OCI-LY3 (cell line): ENCODE data around the gene GPR162.

Experiments
- H2AFZ ChIP-seq: fragments of 200-600, 300-600 bp; shearing (Covaris generic); 2 replicates; pipeline ENCODE4 v1.6.0; 2014; ENCODE audit warnings: antibody characterized with exemption, low read depth, low read length
- H3K27ac ChIP-seq: fragments of 200-600, 300-600 bp; sonication (generic); 2 replicates; pipeline ENCODE4 v1.5.1; 2014; ENCODE audit warnings: mild to moderate bottlenecking, low read length, moderate library complexity, mixed read lengths
- H3K27me3 ChIP-seq: fragments of 200-600, 300-600 bp; sonication (generic); 2 replicates; pipeline ENCODE4 v1.6.1; 2014; ENCODE audit warnings: low read depth, low read length, mixed read lengths
- H3K36me3 ChIP-seq: fragments of 200-600, 300-600 bp; sonication (generic); replicated peaks from 2 replicates; pipeline ENCODE3; 2014; ENCODE audit warnings: low read depth, low read length, mixed read lengths
- H3K4me1 ChIP-seq: fragments of 300-600, 200-600 bp; sonication (generic); 2 replicates; pipeline ENCODE4 v1.6.1; 2014; ENCODE audit warnings: low read length, mixed read lengths
- H3K4me2 ChIP-seq: fragments of 200-600, 300-600 bp; sonication (generic); 2 replicates; pipeline ENCODE4 v1.6.1; 2014; ENCODE audit warnings: low read length, mixed read lengths
- H3K4me3 ChIP-seq: fragments of 300-600, 200-600 bp; sonication (generic); 2 replicates; pipeline ENCODE4 v1.5.1; 2014; ENCODE audit warnings: antibody characterized with exemption, mild to moderate bottlenecking, low read length, moderate library complexity
- H3K79me2 ChIP-seq: fragments of 300-600, 200-600 bp; shearing (Covaris generic); 2 replicates; pipeline ENCODE4 v1.6.1; 2014; ENCODE audit warnings: mild to moderate bottlenecking, low read length, mixed read lengths
- H3K9ac ChIP-seq: fragments of 300-600, 200-600 bp; shearing (Covaris generic); 2 replicates; pipeline ENCODE4 v1.6.0; 2014; ENCODE audit warnings: mild to moderate bottlenecking, low read length, moderate library complexity
- H3K9me3 ChIP-seq: fragments of 200-600, 300-600 bp; shearing (Covaris generic); 2 replicates; pipeline ENCODE4 v1.6.1; 2014; ENCODE audit warnings: low read length, mixed read lengths; ENCODE audit not compliant: insufficient read depth
- H4K20me1 ChIP-seq: fragments of 200-600, 300-600 bp; sonication (generic); 2 replicates; pipeline ENCODE4 v1.6.1; 2016; ENCODE audit warnings: low read length, mixed read lengths; ENCODE audit not compliant: insufficient read depth
- EZH2phosphoT487 ChIP-seq: fragments of 200-600 bp; shearing (Covaris generic); IDR thresholded peaks from 2 replicates; pipeline ENCODE4 v1.6.1; 2018; ENCODE audit warnings: antibody characterized with exemption, mixed run types, low read depth
- TF ChIP-seq, protein P1 (sequence below): fragments of 200-600, 300-600 bp; sonication (generic); IDR thresholded peaks from 2 replicates; pipeline ENCODE4 v1.5.1; 2014; ENCODE audit warnings: antibody characterized with exemption, low read length, low read depth

The GPR162 gene

DNA sequence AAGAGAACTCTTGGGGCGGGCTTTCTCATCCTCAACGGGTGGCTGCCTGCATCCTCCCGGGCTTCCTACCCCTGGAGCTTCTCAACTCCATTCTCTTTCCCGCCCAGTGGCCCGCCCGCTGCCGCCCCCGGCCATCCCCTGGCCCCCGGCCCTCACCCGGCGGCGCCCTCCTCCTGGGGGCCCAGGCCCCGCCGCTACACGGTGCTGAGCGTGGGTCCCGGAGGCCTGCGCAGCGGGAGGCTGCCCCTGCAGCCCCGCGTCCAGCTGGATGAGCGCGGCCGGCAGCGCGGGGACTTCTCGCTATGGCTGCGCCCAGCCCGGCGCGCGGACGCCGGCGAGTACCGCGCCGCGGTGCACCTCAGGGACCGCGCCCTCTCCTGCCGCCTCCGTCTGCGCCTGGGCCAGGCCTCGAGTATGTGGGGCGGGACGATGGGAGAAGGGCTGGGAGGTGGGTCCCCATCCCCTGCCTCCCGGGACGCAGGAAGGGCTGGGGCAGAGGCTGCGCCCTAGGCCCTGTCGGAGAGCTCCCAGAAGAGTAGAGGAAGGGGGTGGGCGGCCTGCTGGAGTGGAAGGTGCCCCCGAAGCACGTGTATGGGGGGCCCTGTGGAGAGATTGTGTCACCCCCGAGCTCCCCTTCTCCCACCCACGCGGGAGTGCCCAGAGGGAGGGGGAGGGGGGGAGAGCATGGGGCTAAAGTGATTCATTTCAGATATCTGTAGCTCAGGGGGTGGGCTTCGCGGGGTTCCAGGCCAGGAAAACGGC lies 47.9 kb upstream of the GPR162 start:
- Histone ChIP-seq H3K27ac (no peak overlapping the region), H3K79me2 (no peaks in the 10 kb centered on the region), H3K36me3 (no peaks in the 10 kb centered on the region), H3K9me3 (no peaks in the 10 kb centered on the region), H3K27me3 (peaks cover 51% of the 10 kb centered on the region), H3K4me3 (no peak overlapping the region), H3K9ac (no peak overlapping the region), H3K4me2 (no peak overlapping the region), H3K4me1 (peaks cover 56% of the 10 kb centered on the region), H2AFZ (no peak overlapping the region), H4K20me1 (no peaks in the 10 kb centered on the region)
- no peak for TF ChIP-seq EZH2phosphoT487
- TF ChIP-seq, protein P1, sequence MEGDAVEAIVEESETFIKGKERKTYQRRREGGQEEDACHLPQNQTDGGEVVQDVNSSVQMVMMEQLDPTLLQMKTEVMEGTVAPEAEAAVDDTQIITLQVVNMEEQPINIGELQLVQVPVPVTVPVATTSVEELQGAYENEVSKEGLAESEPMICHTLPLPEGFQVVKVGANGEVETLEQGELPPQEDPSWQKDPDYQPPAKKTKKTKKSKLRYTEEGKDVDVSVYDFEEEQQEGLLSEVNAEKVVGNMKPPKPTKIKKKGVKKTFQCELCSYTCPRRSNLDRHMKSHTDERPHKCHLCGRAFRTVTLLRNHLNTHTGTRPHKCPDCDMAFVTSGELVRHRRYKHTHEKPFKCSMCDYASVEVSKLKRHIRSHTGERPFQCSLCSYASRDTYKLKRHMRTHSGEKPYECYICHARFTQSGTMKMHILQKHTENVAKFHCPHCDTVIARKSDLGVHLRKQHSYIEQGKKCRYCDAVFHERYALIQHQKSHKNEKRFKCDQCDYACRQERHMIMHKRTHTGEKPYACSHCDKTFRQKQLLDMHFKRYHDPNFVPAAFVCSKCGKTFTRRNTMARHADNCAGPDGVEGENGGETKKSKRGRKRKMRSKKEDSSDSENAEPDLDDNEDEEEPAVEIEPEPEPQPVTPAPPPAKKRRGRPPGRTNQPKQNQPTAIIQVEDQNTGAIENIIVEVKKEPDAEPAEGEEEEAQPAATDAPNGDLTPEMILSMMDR, result no peak

DNA sequence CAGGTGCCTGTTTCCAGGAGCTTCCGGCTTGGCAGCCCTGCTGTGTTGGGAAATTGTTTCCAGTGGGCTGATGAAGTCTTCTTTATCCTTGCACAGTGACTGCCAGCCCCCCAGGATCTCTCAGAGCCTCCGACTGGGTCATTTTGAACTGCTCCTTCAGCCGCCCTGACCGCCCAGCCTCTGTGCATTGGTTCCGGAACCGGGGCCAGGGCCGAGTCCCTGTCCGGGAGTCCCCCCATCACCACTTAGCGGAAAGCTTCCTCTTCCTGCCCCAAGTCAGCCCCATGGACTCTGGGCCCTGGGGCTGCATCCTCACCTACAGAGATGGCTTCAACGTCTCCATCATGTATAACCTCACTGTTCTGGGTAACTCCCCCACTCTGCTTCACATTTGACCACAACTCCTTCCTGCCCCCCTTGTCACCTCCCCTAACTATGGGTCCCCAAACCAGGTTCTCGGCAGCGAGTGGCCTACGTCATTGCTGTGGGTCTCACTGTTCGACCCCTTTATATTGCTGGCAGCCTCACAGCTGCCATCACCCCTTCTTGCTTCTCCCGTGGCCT lies 47.0 kb upstream of the GPR162 start:
- no peaks in the 10 kb centered on the region for H4K20me1 ChIP-seq
- H3K4me2 ChIP-seq, result no peak overlapping the region
- no peak overlapping the region for H2AFZ ChIP-seq
- peaks cover 56% of the 10 kb centered on the region for H3K4me1 ChIP-seq
- TF ChIP-seq EZH2phosphoT487, result no peak
- TF ChIP-seq, protein P1, result no peak
- no peak overlapping the region for H3K4me3 ChIP-seq
- peaks cover 43% of the 10 kb centered on the region for H3K27me3 ChIP-seq
- H3K36me3 ChIP-seq, result no peaks in the 10 kb centered on the region
- no peaks in the 10 kb centered on the region for H3K79me2 ChIP-seq
- H3K9ac ChIP-seq, result no peak overlapping the region
- no peaks in the 10 kb centered on the region for H3K9me3 ChIP-seq
- no peak overlapping the region for H3K27ac ChIP-seq

DNA sequence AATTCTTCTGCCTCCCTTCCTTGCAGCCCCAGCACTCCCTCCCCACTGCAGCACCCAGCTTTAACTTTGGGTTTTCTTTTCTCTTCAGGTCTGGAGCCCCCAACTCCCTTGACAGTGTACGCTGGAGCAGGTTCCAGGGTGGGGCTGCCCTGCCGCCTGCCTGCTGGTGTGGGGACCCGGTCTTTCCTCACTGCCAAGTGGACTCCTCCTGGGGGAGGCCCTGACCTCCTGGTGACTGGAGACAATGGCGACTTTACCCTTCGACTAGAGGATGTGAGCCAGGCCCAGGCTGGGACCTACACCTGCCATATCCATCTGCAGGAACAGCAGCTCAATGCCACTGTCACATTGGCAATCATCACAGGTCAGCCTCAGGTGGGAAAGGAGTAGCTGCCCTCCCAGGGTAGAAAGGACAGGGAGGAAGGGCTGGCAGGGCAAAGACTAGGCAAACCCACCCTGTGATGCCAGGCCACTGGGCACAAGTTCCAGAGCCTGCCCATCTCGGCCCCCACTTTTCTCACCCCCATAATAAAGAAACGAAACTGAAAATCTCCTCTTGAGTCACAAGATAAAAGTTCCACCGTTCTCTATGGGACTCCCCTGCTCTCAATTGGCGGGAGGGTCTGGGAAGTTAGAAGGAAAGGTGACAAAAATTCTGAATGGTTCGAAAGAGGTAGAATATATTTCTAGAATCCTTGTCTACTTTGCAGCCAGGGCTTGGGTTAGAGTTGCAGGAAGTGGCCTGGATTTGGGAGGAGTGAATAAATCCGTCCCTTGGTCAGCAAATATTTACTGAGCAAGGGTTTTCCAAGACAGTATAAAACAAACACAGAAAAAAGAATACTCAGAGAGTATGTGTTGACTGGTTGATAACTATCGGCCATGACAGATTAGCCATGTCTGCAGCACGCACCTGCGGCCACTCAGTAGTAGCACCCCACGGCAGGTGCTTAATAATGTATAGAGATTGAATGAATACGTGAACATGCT lies 46.1 kb upstream of the GPR162 start:
- H4K20me1 ChIP-seq, result no peaks in the 10 kb centered on the region
- H3K9ac ChIP-seq, result no peak overlapping the region
- H3K27ac ChIP-seq, result no peak overlapping the region
- no peaks in the 10 kb centered on the region for H3K36me3 ChIP-seq
- H3K4me3 ChIP-seq, result peak overlapping the region; percentile 12; the same call in 1 of the 2 replicates
- peaks cover 38% of the 10 kb centered on the region for H3K27me3 ChIP-seq
- H2AFZ ChIP-seq, result no peak overlapping the region
- H3K4me1 ChIP-seq, result peaks cover 56% of the 10 kb centered on the region
- TF ChIP-seq, protein P1, result no peak
- TF ChIP-seq EZH2phosphoT487, result no peak
- H3K4me2 ChIP-seq, result peak overlapping the region; percentile 65
- no peaks in the 10 kb centered on the region for H3K79me2 ChIP-seq
- no peaks in the 10 kb centered on the region for H3K9me3 ChIP-seq

DNA sequence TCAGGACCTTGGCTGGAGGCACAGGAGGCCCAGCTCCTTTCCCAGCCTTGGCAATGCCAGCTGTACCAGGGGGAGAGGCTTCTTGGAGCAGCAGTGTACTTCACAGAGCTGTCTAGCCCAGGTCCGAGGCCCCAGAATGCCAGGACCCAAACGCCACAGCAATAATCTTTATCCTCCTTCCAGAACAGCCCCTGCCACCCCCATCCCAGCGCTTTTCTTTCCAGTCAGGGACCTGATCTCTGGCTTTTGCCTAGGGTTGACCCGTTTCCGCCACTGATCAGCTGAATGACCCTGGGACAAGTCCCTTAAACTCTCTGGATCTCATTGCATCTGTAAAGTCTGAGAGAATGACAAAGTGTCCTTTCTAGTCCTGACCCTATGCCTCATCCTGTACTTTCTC lies 44.2 kb upstream of the GPR162 start:
- Histone ChIP-seq H3K4me3 (no peak overlapping the region), H3K27me3 (peaks cover 30% of the 10 kb centered on the region), H4K20me1 (no peaks in the 10 kb centered on the region), H3K79me2 (no peaks in the 10 kb centered on the region), H3K4me1 (peaks cover 37% of the 10 kb centered on the region), H3K9ac (no peak overlapping the region), H3K4me2 (no peak overlapping the region), H3K9me3 (no peaks in the 10 kb centered on the region), H2AFZ (no peak overlapping the region), H3K27ac (no peak overlapping the region), H3K36me3 (no peaks in the 10 kb centered on the region)
- TF ChIP-seq, protein P1, result no peak
- no peak for TF ChIP-seq EZH2phosphoT487
